H1 (cell line): ENCODE results near the gene MARCHF3. TPM values are rescaled to one million over a fixed set of nuclear protein-coding genes. Genes with fewer than 3 reads are reported as not detected.

ENCODE experiments used
- CTCF ChIA-PET: fragments of 300-600 bp; sonication (Branson Sonifier 250); formaldehyde crosslinking; loops from one replicate; lab custom pipeline; 2021; ENCODE audit not compliant: partially characterized antibody; lab: Charles Lee
- POLR2A ChIA-PET: fragments of 300-600 bp; sonication (Branson Sonifier 250); formaldehyde crosslinking; loops from one replicate; lab custom pipeline; 2021; ENCODE audit warnings: inconsistent platforms; ENCODE audit not compliant: partially characterized antibody; lab: Charles Lee
- DNase-seq, 2 experiments: peaks; one replicate each; pipeline versions ENCODE4 v3.0.0 to v3.0.0-alpha.2; 2010 to 2022; ENCODE audit warnings: low spot score in 2 of 2, low read depth in 1 of 2, mixed read lengths in 1 of 2
- FAIRE-seq: peaks from 2 replicates; lab custom pipeline; 2011; peaks lifted over from hg19 to GRCh38; lab: Jason Lieb, UNC
- H2AFZ ChIP-seq: 2 replicates; pipeline ENCODE4 v1.8.1; 2012; ENCODE audit warnings: low read length, inconsistent platforms
- H2AK5ac ChIP-seq: 2 replicates; pipeline ENCODE4 v1.6.1; 2013; ENCODE audit warnings: low read depth, low read length
- H2BK120ac ChIP-seq: replicated peaks from 2 replicates; pipeline ENCODE3; 2013; ENCODE audit warnings: low read depth, low read length, inconsistent platforms
- H2BK12ac ChIP-seq: 2 replicates; pipeline ENCODE4 v1.6.1; 2013; ENCODE audit warnings: low read depth, low read length
- H2BK15ac ChIP-seq: 2 replicates; pipeline ENCODE4 v1.6.1; 2013; ENCODE audit warnings: low read length
- H2BK20ac ChIP-seq: 2 replicates; pipeline ENCODE4 v1.6.1; 2013; ENCODE audit warnings: low read length
- H2BK5ac ChIP-seq: 2 replicates; pipeline ENCODE4 v1.6.1; 2013; ENCODE audit warnings: low read depth, low read length
- H3K14ac ChIP-seq: 2 replicates; pipeline ENCODE4 v1.6.1; 2013; ENCODE audit warnings: inconsistent platforms; ENCODE audit not compliant: insufficient read length
- H3K18ac ChIP-seq: 2 replicates; pipeline ENCODE4 v1.6.1; 2013; ENCODE audit warnings: low read length; ENCODE audit errors: extremely low read depth
- H3K23ac ChIP-seq: 2 replicates; pipeline ENCODE4 v1.6.1; 2013; ENCODE audit warnings: inconsistent platforms; ENCODE audit not compliant: insufficient read length
- H3K23me2 ChIP-seq: 2 replicates; pipeline ENCODE4 v1.6.1; 2013; ENCODE audit warnings: low read depth, low read length
- H3K27ac ChIP-seq: 2 replicates; pipeline ENCODE4 v1.6.1; 2011; ENCODE audit warnings: low read depth, low read length, inconsistent platforms
- H3K27me3 ChIP-seq, 4 experiments: replicated peaks in 1 of 4; 1 replicate in 1 of 4; 2 replicates in 3 of 4; pipeline versions ENCODE4 v1.6.1 to v1.8.1; 2011 to 2013; ENCODE audit warnings: low read length in 3 of 4, mild to moderate bottlenecking in 3 of 4, inconsistent platforms in 2 of 4, mixed read lengths in 2 of 4, moderate library complexity in 1 of 4; ENCODE audit not compliant: control insufficient read depth in 3 of 4, insufficient read depth in 3 of 4; ENCODE audit errors: extremely low read depth in 1 of 4
- H3K36me3 ChIP-seq, 4 experiments: 2 replicates each; pipeline versions ENCODE4 v1.6.1 to v1.8.1; 2011 to 2013; ENCODE audit warnings: mild to moderate bottlenecking in 4 of 4, low read length in 3 of 4, moderate library complexity in 2 of 4, control low read depth in 1 of 4, inconsistent platforms in 1 of 4; ENCODE audit not compliant: insufficient read depth in 4 of 4, control insufficient read depth in 2 of 4
- H3K4ac ChIP-seq: replicated peaks from 2 replicates; pipeline ENCODE3; 2013; ENCODE audit warnings: low read length, low read depth, mixed read lengths, inconsistent platforms; ENCODE audit not compliant: insufficient read length
- H3K4me1 ChIP-seq, 4 experiments: replicated peaks in 1 of 4; 1 replicate in 1 of 4; 2 replicates in 3 of 4; pipeline versions ENCODE4 v1.6.1 to v1.8.1; 2011 to 2013; ENCODE audit warnings: low read length in 3 of 4, inconsistent platforms in 2 of 4, mixed read lengths in 1 of 4; ENCODE audit not compliant: insufficient read depth in 4 of 4, control insufficient read depth in 3 of 4
- H3K4me2 ChIP-seq, 2 experiments: 2 replicates each; pipeline versions ENCODE4 v1.6.1 to v1.8.1; 2011 to 2013; ENCODE audit warnings: low read depth in 2 of 2, low read length in 2 of 2, control low read depth in 1 of 2, inconsistent platforms in 1 of 2, mild to moderate bottlenecking in 1 of 2; ENCODE audit not compliant: insufficient read depth in 1 of 2
- H3K4me3 ChIP-seq, 4 experiments: fragments of 200-600, 300-600 bp in 1 of 4; sonication (generic), shearing (Covaris generic), sonication (Bioruptor Twin) in 1 of 4; 2 replicates each; pipeline versions ENCODE4 v1.5.1 to v1.8.1; 2011 to 2016; ENCODE audit warnings: low read length in 4 of 4, low read depth in 3 of 4, control low read depth in 2 of 4, inconsistent platforms in 2 of 4, mild to moderate bottlenecking in 2 of 4, mixed read lengths in 1 of 4, moderate library complexity in 1 of 4; ENCODE audit not compliant: insufficient read depth in 2 of 4; ENCODE audit errors: extremely low read depth in 1 of 4
- H3K56ac ChIP-seq: replicated peaks from 2 replicates; pipeline ENCODE3; 2013; ENCODE audit warnings: low read depth, mild to moderate bottlenecking, mixed read lengths, low read length, inconsistent platforms; ENCODE audit not compliant: insufficient read length
- H3K79me1 ChIP-seq: 2 replicates; pipeline ENCODE4 v1.6.1; 2013; ENCODE audit warnings: low read depth, low read length, control low read depth
- H3K79me2 ChIP-seq, 2 experiments: 2 replicates each; pipeline versions ENCODE4 v1.6.1 to v1.8.1; 2012 to 2013; ENCODE audit warnings: low read length in 2 of 2, mild to moderate bottlenecking in 2 of 2, inconsistent platforms in 1 of 2; ENCODE audit not compliant: insufficient read depth in 2 of 2, control insufficient read depth in 1 of 2
- H3K9ac ChIP-seq, 4 experiments: replicated peaks in 1 of 4; 1 replicate in 1 of 4; 2 replicates in 3 of 4; pipeline versions ENCODE4 v1.6.1 to v1.8.1; 2011 to 2013; ENCODE audit warnings: low read depth in 3 of 4, low read length in 3 of 4, control low read depth in 2 of 4, mild to moderate bottlenecking in 2 of 4, moderate library complexity in 2 of 4, inconsistent platforms in 1 of 4; ENCODE audit errors: extremely low read depth in 1 of 4
- H3K9me3 ChIP-seq, 2 experiments: 2 replicates each; pipeline versions ENCODE4 v1.6.1 to v1.8.1; 2012 to 2013; ENCODE audit warnings: mild to moderate bottlenecking in 2 of 2, moderate library complexity in 2 of 2, control low read depth in 1 of 2, inconsistent platforms in 1 of 2, low read depth in 1 of 2, low read length in 1 of 2, mixed read lengths in 1 of 2; ENCODE audit not compliant: insufficient read depth in 2 of 2
- H4K20me1 ChIP-seq, 2 experiments: replicated peaks in 1 of 2; 2 replicates each; pipeline versions ENCODE3 to v1.8.1; 2011 to 2013; ENCODE audit warnings: inconsistent platforms in 2 of 2, low read length in 2 of 2, mild to moderate bottlenecking in 1 of 2; ENCODE audit not compliant: insufficient read depth in 2 of 2, control insufficient read depth in 1 of 2
- H4K5ac ChIP-seq: 2 replicates; pipeline ENCODE4 v1.6.1; 2013; ENCODE audit warnings: low read length, low read depth, mixed read lengths, inconsistent platforms; ENCODE audit not compliant: insufficient read length
- H4K8ac ChIP-seq: 2 replicates; pipeline ENCODE4 v1.8.0; 2013; ENCODE audit warnings: mild to moderate bottlenecking, moderate library complexity, low read length, inconsistent platforms; ENCODE audit not compliant: insufficient read depth; ENCODE audit errors: extremely low read depth
- H4K91ac ChIP-seq: replicated peaks from 2 replicates; pipeline ENCODE3; 2013; ENCODE audit warnings: low read length, mixed read lengths, inconsistent platforms; ENCODE audit not compliant: insufficient read length
- FOSL1 ChIP-seq: IDR thresholded peaks from 2 replicates; pipeline ENCODE4 v1.6.1; 2011; ENCODE audit warnings: mild to moderate bottlenecking, low read depth, low read length, moderate library complexity; ENCODE audit not compliant: insufficient read depth
- SIN3A ChIP-seq, 2 experiments: IDR thresholded peaks in 1 of 2; conservative IDR thresholded peaks in 1 of 2; 2 replicates each; pipeline ENCODE4 v1.6.1; 2011 to 2012; ENCODE audit warnings: low read length in 2 of 2, improper control_type of control experiment in 1 of 2, low read depth in 1 of 2, mild to moderate bottlenecking in 1 of 2
- WGBS, 2 experiments: shearing (Covaris generic) in 1 of 2; methylation state at CpG; one replicate each; pipeline versions ENCODE4 v1.1.6 to v1.1.7; 2013 to 2015; ENCODE audit warnings: low lambda C conversion rate in 2 of 2, mixed read lengths in 2 of 2, inconsistent platforms in 1 of 2, low coverage in 1 of 2, missing lambda C conversion rate in 1 of 2; ENCODE audit not compliant: insufficient replicate concordance in 2 of 2, insufficient coverage in 1 of 2, insufficient read length in 1 of 2; ENCODE audit errors: extremely low coverage in 1 of 2, missing lambda C conversion rate in 1 of 2; 5-methylcytosine and 5-hydroxymethylcytosine counted together
- polyA plus RNA-seq, 7 experiments: library from polyadenylated mRNA; depleted of rRNA in 3 of 7; stranded (reverse) in 5 of 7; unstranded in 2 of 7; fragments of >200 nt in 5 of 7; fragments of 200-250 nt in 2 of 7; gene quantifications; 1 replicate in 5 of 7; 2 replicates in 1 of 7; 4 replicates in 1 of 7; pipeline versions ENCODE4 v1.2.1 to v1.2.3, GENCODE V29; 2011 to 2013; ENCODE audit warnings: missing spikeins in 2 of 7, mixed read lengths in 2 of 7
- total RNA-seq: library from RNA; stranded (reverse); fragmentation: NEBNext Ultra II Directional; extraction: Animal tissue kit (Norgen Biotek cat#: 25700); gene quantifications from 2 replicates; pipeline ENCODE4 v1.2.1, GENCODE V29; 2021

MARCHF3 gene
- total and polyA plus RNA-seq, 2 of the 8 experiments (the other 6 are each of a cell fraction or from before 2014, with no cell fraction given) = 12.0 to 16.9 TPM

DNA sequence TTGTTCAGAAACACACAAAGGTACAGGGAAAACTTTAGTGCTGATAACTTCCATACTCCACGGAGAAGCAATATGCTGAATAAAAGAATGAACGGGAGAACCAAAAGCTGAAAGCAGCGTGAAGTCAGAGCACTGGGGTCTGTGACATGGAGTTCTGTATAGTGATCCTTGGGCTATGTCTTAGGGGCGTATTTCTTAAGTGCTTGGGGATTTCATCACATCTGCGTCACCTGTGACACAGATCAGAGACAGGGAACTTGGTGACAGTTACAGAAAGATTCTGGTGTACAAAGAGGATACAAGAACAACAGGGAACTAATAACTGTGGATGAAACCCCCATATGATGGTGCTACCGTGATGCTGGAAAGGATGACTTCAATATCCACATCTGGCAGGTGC lies 81.9 kb downstream of the MARCHF3 start:
- no peak overlapping the region for H3K4me2 ChIP-seq
- H4K5ac ChIP-seq = no peak overlapping the region
- no peaks in the 10 kb centered on the region for H3K36me3 ChIP-seq
- H2BK15ac ChIP-seq = no peak overlapping the region; the same call in 1 of the 2 replicates
- WGBS, 2 experiments = 94% methylated on average over 6 of the region's 6 CpGs; no CpG with 5 or more reads in 1 of the 2 experiments
- no peak overlapping the region for H3K4ac ChIP-seq
- H2BK12ac ChIP-seq = no peak overlapping the region
- H3K56ac ChIP-seq = no peak overlapping the region
- H2BK20ac ChIP-seq = no peak overlapping the region
- H3K27me3 ChIP-seq = no peaks in the 10 kb centered on the region
- POLR2A ChIA-PET = interaction anchor here (0.8 kb wide), 1 partner anchor 30 kb away, joined by 3 read pairs; no protein-coding TSS in a partner anchor
- FAIRE-seq (no peak), DNase-seq (no peak)
- no peak overlapping the region for H3K4me3 ChIP-seq
- no peak overlapping the region for H2AK5ac ChIP-seq
- no peak overlapping the region; a peak in 1 of 7 replicates for H3K9ac ChIP-seq
- H3K18ac ChIP-seq = no peak overlapping the region
- no peaks in the 10 kb centered on the region for H4K20me1 ChIP-seq
- H3K27ac ChIP-seq = no peak overlapping the region
- no peaks in the 10 kb centered on the region for H3K9me3 ChIP-seq
- TF ChIP-seq SIN3A (conservative IDR thresholded peaks at IDR 0.05 in 1 of 2, IDR thresholded peaks at IDR 0.05 in 1 of 2; ENCODE audit: low read depth in 1 of 2, low read length in 2 of 2) (no peak), FOSL1 (no peak)
- CTCF ChIA-PET = no interaction called here
- H3K79me2 ChIP-seq = no peaks in the 10 kb centered on the region; a peak in 1 of 4 replicates
- H3K4me1 ChIP-seq = peaks cover 0 to 11% (median 4%) of the 10 kb centered on the region in 4 experiments; a peak in 3 of 7 replicates
- H3K23me2 ChIP-seq = no peaks in the 10 kb centered on the region; the same call in 1 of the 2 replicates
- H4K8ac ChIP-seq = no peak overlapping the region
- no peaks in the 10 kb centered on the region; the same call in 1 of the 2 replicates for H3K79me1 ChIP-seq
- H3K14ac ChIP-seq = no peak overlapping the region
- H3K23ac ChIP-seq = no peak overlapping the region
- H2AFZ ChIP-seq = no peak overlapping the region
- H2BK120ac ChIP-seq = no peak overlapping the region
- H2BK5ac ChIP-seq = no peak overlapping the region
- no peak overlapping the region for H4K91ac ChIP-seq
